H9 (cell line): Measurements from ENCODE around the gene PTCD1. TPM values are rescaled to one million over a fixed set of nuclear protein-coding genes. Genes with fewer than 3 reads are reported as not detected.

ENCODE experiments used
- DNase-seq: peaks from one replicate; pipeline ENCODE4 v3.0.0-alpha.2; 2017
- H2AFZ ChIP-seq: one replicate; pipeline ENCODE4 v1.6.1; 2013; ENCODE audit warnings: mild to moderate bottlenecking, low read length, control low read depth, moderate library complexity
- H2AK5ac ChIP-seq: 2 replicates; pipeline ENCODE4 v1.6.1; 2013; ENCODE audit warnings: low read length, control low read depth, mixed read lengths; ENCODE audit not compliant: insufficient read length
- H2BK120ac ChIP-seq: one replicate; pipeline ENCODE4 v1.6.1; 2013; ENCODE audit warnings: low read depth, mild to moderate bottlenecking, low read length, control low read depth, inconsistent platforms; ENCODE audit not compliant: poor library complexity, severe bottlenecking
- H2BK12ac ChIP-seq: 2 replicates; pipeline ENCODE4 v1.6.1; 2013; ENCODE audit warnings: low read length, control low read depth, mixed read lengths, low read depth; ENCODE audit not compliant: insufficient read length
- H2BK15ac ChIP-seq: 2 replicates; pipeline ENCODE4 v1.6.1; 2013; ENCODE audit warnings: low read depth, low read length, control low read depth
- H2BK20ac ChIP-seq: one replicate; pipeline ENCODE4 v1.6.1; 2013; ENCODE audit warnings: low read depth, mild to moderate bottlenecking, low read length, control low read depth, inconsistent platforms; ENCODE audit not compliant: poor library complexity, severe bottlenecking
- H2BK5ac ChIP-seq: 2 replicates; pipeline ENCODE4 v1.6.1; 2013; ENCODE audit warnings: low read length, control low read depth, mixed read lengths; ENCODE audit not compliant: insufficient read length
- H3K14ac ChIP-seq: 2 replicates; pipeline ENCODE4 v1.6.1; 2013; ENCODE audit warnings: low read length, control low read depth; ENCODE audit not compliant: insufficient read depth
- H3K18ac ChIP-seq: 2 replicates; pipeline ENCODE4 v1.6.1; 2013; ENCODE audit warnings: low read depth, mild to moderate bottlenecking, mixed read lengths, low read length, control low read depth; ENCODE audit not compliant: insufficient read length
- H3K23ac ChIP-seq: 2 replicates; pipeline ENCODE4 v1.6.1; 2013; ENCODE audit warnings: low read length, control low read depth, mixed read lengths, low read depth; ENCODE audit not compliant: insufficient read length
- H3K23me2 ChIP-seq: 2 replicates; pipeline ENCODE4 v1.6.1; 2013; ENCODE audit warnings: low read depth, mild to moderate bottlenecking, mixed read lengths, low read length, control low read depth; ENCODE audit not compliant: insufficient read length, poor library complexity, severe bottlenecking
- H3K27ac ChIP-seq: 2 replicates; pipeline ENCODE4 v1.5.1; 2013; ENCODE audit warnings: low read length, control low read depth, mixed read lengths, low read depth; ENCODE audit not compliant: insufficient read length
- H3K27me3 ChIP-seq: 2 replicates; pipeline ENCODE4 v1.6.1; 2013; ENCODE audit warnings: low read length, control low read depth, inconsistent platforms; ENCODE audit not compliant: insufficient read depth
- H3K4ac ChIP-seq: 2 replicates; pipeline ENCODE4 v1.6.1; 2013; ENCODE audit warnings: low read depth, mild to moderate bottlenecking, control low read depth, inconsistent platforms, low read length, moderate library complexity
- H3K4me1 ChIP-seq: 2 replicates; pipeline ENCODE4 v1.6.1; 2013; ENCODE audit warnings: low read length, control low read depth, inconsistent platforms; ENCODE audit not compliant: insufficient read depth
- H3K4me2 ChIP-seq: 2 replicates; pipeline ENCODE4 v1.6.1; 2013; ENCODE audit warnings: low read length, control low read depth, mixed read lengths; ENCODE audit not compliant: insufficient read length, insufficient read depth
- H3K56ac ChIP-seq: 2 replicates; pipeline ENCODE4 v1.6.1; 2013; ENCODE audit warnings: low read depth, mild to moderate bottlenecking, mixed read lengths, low read length, control low read depth; ENCODE audit not compliant: insufficient read length
- H3K79me1 ChIP-seq: 2 replicates; pipeline ENCODE4 v1.6.1; 2013; ENCODE audit warnings: low read depth, mild to moderate bottlenecking, moderate library complexity, low read length, control low read depth, inconsistent platforms; ENCODE audit not compliant: insufficient read depth, poor library complexity, severe bottlenecking
- H3K79me2 ChIP-seq: 2 replicates; pipeline ENCODE4 v1.6.1; 2013; ENCODE audit warnings: low read length, control low read depth, inconsistent platforms; ENCODE audit not compliant: insufficient read depth
- H3K9ac ChIP-seq: 2 replicates; pipeline ENCODE4 v1.6.1; 2013; ENCODE audit warnings: low read length, control low read depth, mixed read lengths; ENCODE audit not compliant: insufficient read length; ENCODE audit errors: extremely low read depth
- H3K9me3 ChIP-seq: one replicate; pipeline ENCODE4 v1.6.1; 2013; ENCODE audit warnings: low read depth, low read length, inconsistent platforms; ENCODE audit not compliant: control insufficient read depth
- H3T11ph ChIP-seq: one replicate; pipeline ENCODE4 v1.6.1; 2013; ENCODE audit warnings: mild to moderate bottlenecking, low read length, control low read depth, inconsistent platforms
- H4K20me1 ChIP-seq: one replicate; pipeline ENCODE4 v1.6.1; 2013; ENCODE audit not compliant: control insufficient read depth, insufficient read length, insufficient read depth
- H4K5ac ChIP-seq: 2 replicates; pipeline ENCODE4 v1.6.1; 2013; ENCODE audit warnings: low read depth, mild to moderate bottlenecking, mixed read lengths, low read length, control low read depth; ENCODE audit not compliant: insufficient read length
- H4K8ac ChIP-seq: replicated peaks from 2 replicates; pipeline ENCODE4 v1.6.1; 2013; ENCODE audit warnings: low read length, control low read depth, mixed read lengths, low read depth; ENCODE audit not compliant: insufficient read length
- H4K91ac ChIP-seq: 2 replicates; pipeline ENCODE4 v1.6.1; 2013; ENCODE audit warnings: low read depth, mild to moderate bottlenecking, moderate library complexity, mixed read lengths, low read length, control low read depth; ENCODE audit not compliant: insufficient read length
- H3K27ac Mint-ChIP-seq, 3 experiments: 2 replicates in 2 of 3; 3 replicates in 1 of 3; pipeline ENCODE4 v1.8.0; 2020 to 2021; ENCODE audit warnings: mixed read lengths in 3 of 3, mild to moderate bottlenecking in 1 of 3, moderate library complexity in 1 of 3
- H3K27me3 Mint-ChIP-seq: 2 replicates; pipeline ENCODE4 v1.8.0; 2021; ENCODE audit warnings: low read depth, mild to moderate bottlenecking, moderate library complexity, mixed read lengths
- H3K36me3 Mint-ChIP-seq, 3 experiments: 2 replicates in 2 of 3; 3 replicates in 1 of 3; pipeline ENCODE4 v1.8.0; 2020 to 2021; ENCODE audit warnings: low read depth in 3 of 3, mixed read lengths in 3 of 3; ENCODE audit not compliant: insufficient read depth in 1 of 3
- H3K4me1 Mint-ChIP-seq, 2 experiments: 2 replicates each; pipeline ENCODE4 v1.8.0; 2020; ENCODE audit warnings: mixed read lengths in 2 of 2
- H3K4me3 Mint-ChIP-seq, 2 experiments: 2 replicates in 1 of 2; 3 replicates in 1 of 2; pipeline ENCODE4 v1.8.0; 2020 to 2021; ENCODE audit warnings: mild to moderate bottlenecking in 2 of 2, mixed read lengths in 2 of 2, moderate library complexity in 1 of 2
- H3K9me3 Mint-ChIP-seq, 2 experiments: 2 replicates in 1 of 2; 3 replicates in 1 of 2; pipeline ENCODE4 v1.8.0; 2020; ENCODE audit warnings: mild to moderate bottlenecking in 2 of 2, mixed read lengths in 2 of 2, moderate library complexity in 1 of 2
- CTCF ChIP-seq: fragments of 200-600 bp; sonication (generic); conservative IDR thresholded peaks from 3 replicates; pipeline ENCODE4 v1.8.0; 2021; ENCODE audit warnings: antibody characterized with exemption, mild to moderate bottlenecking
- WGBS: extraction: QIAGEN DNeasy Blood & Tissue Kit; methylation state at CpG from one replicate; pipeline ENCODE4 v1.1.7; 2013; ENCODE audit warnings: missing lambda C conversion rate, low lambda C conversion rate, mixed read lengths; ENCODE audit not compliant: insufficient read length; ENCODE audit errors: extremely low coverage; 5-methylcytosine and 5-hydroxymethylcytosine counted together
- total RNA-seq: library from RNA; stranded (reverse); gene quantifications from 2 replicates; pipeline ENCODE4 v1.2.1, GENCODE V29; 2021

PTCD1 gene
- total RNA-seq, 1 experiment from 2014 or later = 12.8 TPM

GRCh38 chr7:99389772-99390171, 48.8 kb downstream of the PTCD1 start:
- no peak overlapping the region for H3K18ac ChIP-seq
- peaks cover 2% of the 10 kb centered on the region; the same call in 1 of the 2 replicates for H3K4me1 ChIP-seq
- Mint-ChIP-seq H3K4me1 (peaks cover 13 to 14% of the 10 kb centered on the region in 2 experiments), H3K36me3 (peaks cover 16 to 64% (median 31%) of the 10 kb centered on the region in 3 experiments), H3K9me3 (no peaks in the 10 kb centered on the region; a peak in 1 of 5 replicates), H3K27me3 (peaks cover 1% of the 10 kb centered on the region; the same call in 1 of the 2 replicates), H3K4me3 (no peak overlapping the region), H3K27ac (no peak overlapping the region)
- H4K8ac ChIP-seq = no peak overlapping the region
- no peak overlapping the region for H3K27ac ChIP-seq
- H3K9ac ChIP-seq = no peak overlapping the region
- H3K79me1 ChIP-seq = no peaks in the 10 kb centered on the region
- no peak overlapping the region for H2AFZ ChIP-seq
- no peak for DNase-seq
- H3K23ac ChIP-seq = no peak overlapping the region
- no peaks in the 10 kb centered on the region for H3K27me3 ChIP-seq
- H3K4ac ChIP-seq = no peak overlapping the region
- H3K9me3 ChIP-seq = no peaks in the 10 kb centered on the region
- H3T11ph ChIP-seq = no peak overlapping the region
- no peak overlapping the region for H4K5ac ChIP-seq
- WGBS = no CpG with 5 or more reads among the region's 13 CpGs
- no peaks in the 10 kb centered on the region for H4K20me1 ChIP-seq
- H2BK12ac ChIP-seq = no peak overlapping the region
- TF ChIP-seq CTCF = no peak
- no peak overlapping the region for H3K56ac ChIP-seq
- no peak overlapping the region for H4K91ac ChIP-seq
- no peak overlapping the region for H2AK5ac ChIP-seq
- H2BK5ac ChIP-seq = no peak overlapping the region
- no peak overlapping the region for H3K14ac ChIP-seq
- peaks cover 13% of the 10 kb centered on the region for H3K23me2 ChIP-seq
- no peaks in the 10 kb centered on the region for H3K79me2 ChIP-seq
- H2BK120ac ChIP-seq = no peak overlapping the region
- H3K4me2 ChIP-seq = no peak overlapping the region
- H2BK20ac ChIP-seq = no peak overlapping the region
- H2BK15ac ChIP-seq = no peak overlapping the region
